CD8-positive, alpha-beta memory T cell (primary cell): ENCODE results near the gene PGR. TPM values are rescaled to one million over a fixed set of nuclear protein-coding genes. Genes with fewer than 3 reads are reported as not detected.

Experiments
- CTCF ChIA-PET: fragments of 350-600 bp; sonication (Branson Sonifier 250); formaldehyde crosslinking; loops from one replicate; lab custom pipeline; 2021; ENCODE audit warnings: antibody characterized with exemption; lab: Charles Lee
- POLR2A ChIA-PET: fragments of 350-600 bp; sonication (Branson Sonifier 250); formaldehyde crosslinking; loops from one replicate; lab custom pipeline; 2021; ENCODE audit warnings: antibody characterized with exemption; lab: Charles Lee
- DNase-seq, 5 donors: peaks; one replicate each; pipeline versions ENCODE4 v3.0.0 to v3.0.0-alpha.2; 2020 to 2022; ENCODE audit warnings: mixed read lengths in 1 of 5
- H3K27ac ChIP-seq: one replicate; pipeline ENCODE4 v1.7.0; 2013; ENCODE audit warnings: low read depth, mild to moderate bottlenecking, low read length, moderate library complexity
- H3K27me3 ChIP-seq: 2 replicates; pipeline ENCODE4 v1.7.0; 2013; ENCODE audit warnings: low read length, mild to moderate bottlenecking; ENCODE audit not compliant: insufficient read depth, poor library complexity, severe bottlenecking
- H3K36me3 ChIP-seq: 2 replicates; pipeline ENCODE4 v1.7.0; 2013; ENCODE audit warnings: mild to moderate bottlenecking, low read length, moderate library complexity; ENCODE audit not compliant: insufficient read depth
- H3K4me1 ChIP-seq: 2 replicates; pipeline ENCODE4 v1.7.0; 2013; ENCODE audit warnings: mild to moderate bottlenecking, low read length, moderate library complexity; ENCODE audit not compliant: insufficient read depth
- H3K4me3 ChIP-seq: 2 replicates; pipeline ENCODE4 v1.7.0; 2013; ENCODE audit warnings: mild to moderate bottlenecking, low read length
- H3K9me3 ChIP-seq: 2 replicates; pipeline ENCODE4 v1.7.0; 2013; ENCODE audit warnings: mild to moderate bottlenecking, low read length
- H3K27ac Mint-ChIP-seq, 8 donors: one replicate each; pipeline ENCODE4 v1.8.0; 2020 to 2021; ENCODE audit warnings: mixed read lengths in 8 of 8, mild to moderate bottlenecking in 6 of 8, inconsistent platforms in 3 of 8, moderate library complexity in 3 of 8
- H3K27me3 Mint-ChIP-seq, 2 donors: one replicate each; pipeline ENCODE4 v1.8.0; 2020 to 2021; ENCODE audit warnings: mixed read lengths in 2 of 2, mild to moderate bottlenecking in 1 of 2, moderate library complexity in 1 of 2
- H3K36me3 Mint-ChIP-seq, 3 donors: one replicate each; pipeline ENCODE4 v1.8.0; 2020 to 2021; ENCODE audit warnings: mixed read lengths in 3 of 3, inconsistent platforms in 1 of 3, mild to moderate bottlenecking in 1 of 3
- H3K4me1 Mint-ChIP-seq, 3 donors: one replicate each; pipeline ENCODE4 v1.8.0; 2020 to 2021; ENCODE audit warnings: mixed read lengths in 3 of 3, inconsistent platforms in 1 of 3, mild to moderate bottlenecking in 1 of 3
- H3K4me3 Mint-ChIP-seq, 7 donors: one replicate each; pipeline ENCODE4 v1.8.0; 2020 to 2021; ENCODE audit warnings: mixed read lengths in 7 of 7, mild to moderate bottlenecking in 6 of 7, moderate library complexity in 4 of 7, inconsistent platforms in 2 of 7
- H3K9me3 Mint-ChIP-seq, 5 donors: one replicate each; pipeline ENCODE4 v1.8.0; 2020 to 2022; ENCODE audit warnings: mixed read lengths in 5 of 5, mild to moderate bottlenecking in 3 of 5, moderate library complexity in 2 of 5, inconsistent platforms in 1 of 5
- polyA plus RNA-seq: library from polyadenylated mRNA; unstranded; fragments of 300-500 nt; fragmentation: Illumina TruSeq; gene quantifications from one replicate; pipeline ENCODE4 v1.2.3, GENCODE V29; 2021
- total RNA-seq, 2 experiments: library from RNA; stranded (reverse); gene quantifications; one replicate each; pipeline ENCODE4 v1.2.3, GENCODE V29; 2021

The PGR gene
- total and polyA plus RNA-seq, 3 experiments from 2014 or later, result not detected

DNA sequence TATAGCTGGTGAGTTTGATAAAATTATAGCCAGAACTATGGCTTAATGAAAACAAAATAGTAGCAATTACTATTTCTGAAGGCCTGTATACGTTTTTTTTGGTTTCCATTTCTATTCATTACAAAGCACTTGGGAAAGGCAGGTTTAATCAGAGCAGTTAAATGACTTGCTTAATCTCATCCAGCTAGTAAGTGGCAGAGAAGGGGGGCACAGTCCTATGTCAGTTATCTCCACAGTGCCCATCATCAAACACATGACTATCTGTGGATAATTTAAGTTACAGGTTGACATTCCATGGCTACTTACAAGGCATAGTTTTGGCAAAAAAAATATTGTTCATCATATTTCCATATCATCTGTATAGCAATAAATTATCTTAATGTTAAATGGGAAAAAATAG lies 93.7 kb downstream of the PGR start:
- Histone ChIP-seq H3K27ac (no peak overlapping the region), H3K4me1 (no peaks in the 10 kb centered on the region), H3K9me3 (no peaks in the 10 kb centered on the region), H3K4me3 (no peak overlapping the region), H3K36me3 (no peaks in the 10 kb centered on the region), H3K27me3 (no peaks in the 10 kb centered on the region)
- ChIA-PET CTCF (no interaction called here), POLR2A (no interaction called here)
- no peaks in the 10 kb centered on the region for H3K27me3 Mint-ChIP-seq
- no peak overlapping the region for H3K27ac Mint-ChIP-seq
- no peak for DNase-seq
- peaks cover 0 to 10% (median 3%) of the 10 kb centered on the region in 5 donors for H3K9me3 Mint-ChIP-seq
- no peaks in the 10 kb centered on the region for H3K4me1 Mint-ChIP-seq
- H3K4me3 Mint-ChIP-seq, result no peak overlapping the region
- no peaks in the 10 kb centered on the region for H3K36me3 Mint-ChIP-seq

DNA sequence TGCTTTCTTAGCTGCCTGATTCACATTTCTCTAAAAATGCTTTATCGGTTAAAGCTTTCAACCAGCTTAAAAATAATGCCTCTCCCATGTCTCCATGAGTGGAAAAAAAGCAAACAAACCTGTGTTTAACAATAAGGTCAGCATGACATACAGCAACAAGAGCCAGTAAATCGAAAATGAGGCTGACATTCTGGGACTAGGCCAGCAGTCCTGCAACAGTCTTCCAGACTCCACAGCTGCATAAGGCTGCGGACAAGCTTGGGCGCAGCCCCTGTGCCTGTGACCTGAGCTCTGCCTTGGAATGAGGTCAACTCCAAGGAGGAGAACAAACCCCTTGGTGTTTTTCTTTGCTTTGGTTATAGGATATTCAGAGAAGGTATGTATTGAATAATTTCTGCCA lies 95.5 kb downstream of the PGR start:
- Histone ChIP-seq H3K4me1 (no peaks in the 10 kb centered on the region), H3K36me3 (no peaks in the 10 kb centered on the region), H3K27me3 (no peaks in the 10 kb centered on the region), H3K27ac (no peak overlapping the region), H3K4me3 (no peak overlapping the region), H3K9me3 (no peaks in the 10 kb centered on the region)
- Mint-ChIP-seq H3K27me3 (no peaks in the 10 kb centered on the region), H3K4me3 (no peak overlapping the region), H3K36me3 (no peaks in the 10 kb centered on the region), H3K9me3 (peaks cover 0 to 7% (median 3%) of the 10 kb centered on the region in 5 donors), H3K27ac (no peak overlapping the region), H3K4me1 (no peaks in the 10 kb centered on the region)
- DNase-seq, result no peak
- CTCF ChIA-PET, result no interaction called here
- POLR2A ChIA-PET, result no interaction called here

DNA sequence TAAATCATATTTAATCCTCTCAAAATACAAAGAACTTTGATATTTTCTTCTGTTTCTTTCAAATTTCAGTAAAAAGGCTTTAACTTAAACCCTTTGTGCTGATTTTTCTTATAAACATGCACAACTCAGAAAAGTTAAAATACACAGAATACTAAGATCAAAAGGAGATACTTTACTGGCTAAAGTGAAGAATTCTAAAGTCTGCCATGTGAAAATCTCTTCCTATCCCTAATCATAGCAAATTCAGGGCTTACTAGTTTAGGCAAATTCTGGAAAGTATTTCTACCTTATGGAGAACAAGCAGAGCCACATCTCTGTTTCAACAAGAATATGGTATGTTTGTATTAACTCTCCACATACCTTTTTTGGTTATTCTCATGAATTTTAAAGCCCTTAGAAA lies 96.6 kb downstream of the PGR start:
- H3K27me3 Mint-ChIP-seq, result no peaks in the 10 kb centered on the region
- DNase-seq, result no peak
- no peaks in the 10 kb centered on the region for H3K4me1 Mint-ChIP-seq
- Histone ChIP-seq H3K9me3 (no peaks in the 10 kb centered on the region), H3K27ac (no peak overlapping the region), H3K4me3 (no peak overlapping the region), H3K27me3 (no peaks in the 10 kb centered on the region), H3K36me3 (no peaks in the 10 kb centered on the region), H3K4me1 (no peaks in the 10 kb centered on the region)
- no peaks in the 10 kb centered on the region for H3K36me3 Mint-ChIP-seq
- H3K4me3 Mint-ChIP-seq, result no peak overlapping the region
- H3K9me3 Mint-ChIP-seq, result peaks cover 0 to 8% (median 3%) of the 10 kb centered on the region in 5 donors
- no peak overlapping the region for H3K27ac Mint-ChIP-seq
- POLR2A ChIA-PET, result no interaction called here
- CTCF ChIA-PET, result no interaction called here

DNA sequence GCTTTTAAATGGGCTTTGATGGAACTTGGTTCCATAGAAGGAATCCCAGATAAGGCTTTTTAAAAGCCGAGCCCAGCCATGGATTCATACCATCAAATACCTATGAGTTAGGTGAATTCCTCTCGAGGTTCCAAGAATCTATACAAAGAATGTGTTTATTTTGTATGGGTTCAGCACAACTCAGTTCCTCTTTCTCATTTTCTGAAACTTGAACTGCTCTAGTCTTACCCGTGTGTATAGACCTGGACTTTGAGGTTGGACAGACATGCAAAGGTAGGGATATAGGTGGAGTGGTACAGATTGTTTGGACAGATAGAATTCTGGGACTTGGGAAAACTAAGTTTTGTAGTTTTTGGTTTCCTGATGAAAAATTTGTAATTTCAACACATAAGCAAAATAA lies 97.9 kb downstream of the PGR start:
- POLR2A ChIA-PET, result no interaction called here
- CTCF ChIA-PET, result no interaction called here

DNA sequence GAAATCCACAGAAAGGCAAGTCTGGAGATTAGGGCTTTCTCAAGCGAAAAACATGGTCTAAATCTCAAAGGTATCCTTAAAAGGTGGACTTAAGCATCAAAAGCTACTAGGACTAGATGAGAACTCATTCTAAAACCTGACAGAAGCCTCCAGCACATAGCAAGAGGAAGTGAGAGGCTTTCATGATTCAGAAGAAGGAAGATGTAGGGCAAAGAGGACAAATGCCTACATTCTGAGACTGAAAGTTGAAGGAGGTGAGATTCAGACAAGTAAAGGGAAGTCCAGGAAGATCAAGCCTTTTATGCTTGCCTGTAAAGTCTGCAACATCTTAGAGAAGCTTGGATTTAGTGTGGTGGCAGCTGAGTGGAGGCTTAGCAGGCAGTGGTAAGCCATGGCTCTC lies 98.9 kb downstream of the PGR start:
- H3K27me3 Mint-ChIP-seq, result no peaks in the 10 kb centered on the region
- no peak overlapping the region for H3K27ac Mint-ChIP-seq
- no peak overlapping the region for H3K27ac ChIP-seq
- no peaks in the 10 kb centered on the region for H3K36me3 Mint-ChIP-seq
- ChIA-PET CTCF (no interaction called here), POLR2A (no interaction called here)
- H3K27me3 ChIP-seq, result no peaks in the 10 kb centered on the region
- H3K9me3 Mint-ChIP-seq, result peaks cover 0 to 11% (median 3%) of the 10 kb centered on the region in 5 donors
- H3K4me1 ChIP-seq, result no peaks in the 10 kb centered on the region
- H3K4me1 Mint-ChIP-seq, result no peaks in the 10 kb centered on the region
- no peak overlapping the region for H3K4me3 ChIP-seq
- no peak for DNase-seq
- no peak overlapping the region for H3K4me3 Mint-ChIP-seq
- no peaks in the 10 kb centered on the region for H3K9me3 ChIP-seq
- no peaks in the 10 kb centered on the region for H3K36me3 ChIP-seq

More for the DNA sequence above, 97.9 kb downstream of the PGR start:
- DNase-seq, result no peak
- H3K4me1 ChIP-seq, result no peaks in the 10 kb centered on the region
- no peak overlapping the region for H3K4me3 ChIP-seq
- H3K9me3 Mint-ChIP-seq, result peaks cover 0 to 11% (median 3%) of the 10 kb centered on the region in 5 donors
- H3K36me3 Mint-ChIP-seq, result no peaks in the 10 kb centered on the region
- H3K36me3 ChIP-seq, result no peaks in the 10 kb centered on the region
- no peak overlapping the region for H3K27ac Mint-ChIP-seq
- no peaks in the 10 kb centered on the region for H3K4me1 Mint-ChIP-seq
- no peak overlapping the region for H3K27ac ChIP-seq
- H3K4me3 Mint-ChIP-seq, result no peak overlapping the region
- no peaks in the 10 kb centered on the region for H3K27me3 Mint-ChIP-seq
- H3K9me3 ChIP-seq, result no peaks in the 10 kb centered on the region
- H3K27me3 ChIP-seq, result no peaks in the 10 kb centered on the region

DNA sequence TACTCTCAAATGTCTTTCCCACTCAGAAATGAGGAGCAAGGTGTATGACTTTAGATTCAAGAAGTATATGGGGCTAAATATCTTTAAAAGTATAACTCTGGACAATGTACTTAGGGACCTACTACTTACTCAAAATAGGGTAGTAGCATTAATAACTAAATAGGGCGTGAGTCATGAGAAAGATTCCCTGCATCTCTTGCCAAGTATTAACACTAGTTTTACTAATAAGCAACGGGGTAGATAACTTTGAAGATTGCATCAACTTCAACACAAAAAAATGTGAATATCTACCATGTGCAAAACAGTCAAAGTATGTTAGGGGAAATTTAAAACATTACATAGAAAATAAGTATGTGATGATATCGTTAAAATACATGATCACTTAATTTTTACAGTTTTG lies 99.6 kb downstream of the PGR start:
- H3K9me3 Mint-ChIP-seq, result peaks cover 0 to 11% (median 0%) of the 10 kb centered on the region in 5 donors
- no peak for DNase-seq

DNA sequence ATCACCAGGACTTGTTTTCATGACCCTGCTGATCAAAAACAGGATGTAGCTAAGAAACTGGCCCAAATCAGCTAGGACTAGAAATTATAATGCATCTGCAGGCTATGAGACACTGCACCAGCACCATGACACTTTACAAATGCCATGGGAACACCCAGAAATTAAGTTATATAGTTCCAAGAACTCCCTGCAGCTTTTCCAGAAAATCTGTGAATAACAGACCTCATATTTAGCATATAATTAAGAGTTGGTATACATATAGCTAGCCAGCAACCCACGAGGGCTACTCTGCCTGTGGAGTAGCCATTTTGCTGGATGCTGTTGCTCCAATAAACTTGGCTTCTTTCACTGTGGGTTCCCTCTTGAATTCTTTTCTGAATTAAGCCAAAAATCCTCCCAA lies 101.0 kb downstream of the PGR start:
- H3K9me3 Mint-ChIP-seq, result peaks cover 0 to 11% (median 0%) of the 10 kb centered on the region in 5 donors
- Histone ChIP-seq H3K36me3 (no peaks in the 10 kb centered on the region), H3K9me3 (no peaks in the 10 kb centered on the region), H3K27ac (no peak overlapping the region), H3K4me1 (no peaks in the 10 kb centered on the region), H3K4me3 (no peak overlapping the region), H3K27me3 (no peaks in the 10 kb centered on the region)
- H3K36me3 Mint-ChIP-seq, result no peaks in the 10 kb centered on the region
- H3K4me3 Mint-ChIP-seq, result no peak overlapping the region
- no peaks in the 10 kb centered on the region for H3K4me1 Mint-ChIP-seq
- no peak overlapping the region for H3K27ac Mint-ChIP-seq
- no peaks in the 10 kb centered on the region for H3K27me3 Mint-ChIP-seq
- DNase-seq, result no peak
- ChIA-PET POLR2A (no interaction called here), CTCF (no interaction called here)

More for the DNA sequence above, 99.6 kb downstream of the PGR start:
- Mint-ChIP-seq H3K27ac (no peak overlapping the region), H3K4me3 (no peak overlapping the region), H3K27me3 (no peaks in the 10 kb centered on the region), H3K36me3 (no peaks in the 10 kb centered on the region), H3K4me1 (no peaks in the 10 kb centered on the region)
- H3K36me3 ChIP-seq, result no peaks in the 10 kb centered on the region
- CTCF ChIA-PET, result no interaction called here
- H3K4me3 ChIP-seq, result no peak overlapping the region
- POLR2A ChIA-PET, result no interaction called here
- H3K27me3 ChIP-seq, result no peaks in the 10 kb centered on the region
- no peaks in the 10 kb centered on the region for H3K4me1 ChIP-seq
- no peaks in the 10 kb centered on the region for H3K9me3 ChIP-seq
- no peak overlapping the region for H3K27ac ChIP-seq

DNA sequence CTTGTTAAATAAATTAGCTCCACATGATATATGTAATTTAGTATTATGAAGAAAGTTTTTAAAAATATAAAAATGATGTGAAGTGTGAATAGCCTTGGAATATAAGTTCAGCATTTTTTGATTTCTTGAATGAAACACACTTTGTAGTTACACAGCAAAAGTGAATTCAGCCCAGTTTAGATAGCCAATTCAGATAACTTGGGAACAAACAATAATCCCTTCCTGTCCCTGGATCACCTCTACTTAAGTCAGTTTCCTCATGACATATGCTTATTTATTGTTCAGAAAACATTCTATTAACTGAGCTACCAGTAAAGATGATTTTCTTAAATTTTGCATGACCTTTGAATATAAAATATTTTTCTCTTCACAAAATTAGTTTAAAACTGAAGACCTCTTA lies 107.4 kb downstream of the PGR start:
- DNase-seq, result no peak
- ChIA-PET POLR2A (no interaction called here), CTCF (no interaction called here)
- H3K27me3 Mint-ChIP-seq, result no peaks in the 10 kb centered on the region
- Histone ChIP-seq H3K27me3 (no peaks in the 10 kb centered on the region), H3K27ac (no peak overlapping the region), H3K36me3 (no peaks in the 10 kb centered on the region), H3K9me3 (no peaks in the 10 kb centered on the region), H3K4me3 (no peak overlapping the region), H3K4me1 (no peaks in the 10 kb centered on the region)
- H3K4me1 Mint-ChIP-seq, result no peaks in the 10 kb centered on the region
- no peak overlapping the region for H3K27ac Mint-ChIP-seq
- H3K9me3 Mint-ChIP-seq, result peaks cover 0 to 3% (median 0%) of the 10 kb centered on the region in 5 donors
- H3K4me3 Mint-ChIP-seq, result no peak overlapping the region
- no peaks in the 10 kb centered on the region for H3K36me3 Mint-ChIP-seq

DNA sequence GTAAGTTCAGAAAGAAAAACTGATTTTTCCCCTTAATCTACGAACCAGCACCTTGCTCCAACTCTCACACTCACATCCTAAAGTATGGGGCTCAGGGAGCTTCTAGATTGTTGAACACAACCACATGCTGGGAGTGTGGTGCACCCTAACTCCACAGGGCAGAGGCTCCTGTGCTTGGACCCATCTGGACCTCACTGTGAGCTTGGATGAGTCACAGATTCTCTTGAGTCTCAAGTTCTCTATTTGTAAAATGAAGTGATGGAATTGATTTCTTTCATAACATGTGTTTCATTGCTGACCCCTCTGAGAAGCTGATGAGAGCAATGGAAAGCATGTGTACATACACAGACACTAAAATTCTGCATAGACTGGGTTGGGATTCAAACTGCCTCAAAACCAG lies 109.7 kb downstream of the PGR start:
- Histone ChIP-seq H3K4me1 (no peaks in the 10 kb centered on the region), H3K27me3 (no peaks in the 10 kb centered on the region), H3K9me3 (no peaks in the 10 kb centered on the region), H3K27ac (no peak overlapping the region), H3K4me3 (no peak overlapping the region), H3K36me3 (no peaks in the 10 kb centered on the region)
- H3K4me3 Mint-ChIP-seq, result no peak overlapping the region
- H3K27me3 Mint-ChIP-seq, result no peaks in the 10 kb centered on the region
- DNase-seq, result no peak
- no peaks in the 10 kb centered on the region for H3K36me3 Mint-ChIP-seq
- H3K4me1 Mint-ChIP-seq, result no peaks in the 10 kb centered on the region
- ChIA-PET POLR2A (no interaction called here), CTCF (no interaction called here)
- H3K9me3 Mint-ChIP-seq, result peaks cover 0 to 1% (median 0%) of the 10 kb centered on the region in 5 donors
- H3K27ac Mint-ChIP-seq, result no peak overlapping the region
